HG02885 (cell line): ENCODE results near the gene AK2.
"Not testable (repeated sequence)": the region's sequence is repeated elsewhere in the genome, so short reads cannot be mapped to it uniquely, and the experiment has no call there.

Experiments used
- ATAC-seq: cut with Tn5 transposase; IDR thresholded peaks from one replicate; pipeline ENCODE4 v1.9.1; 2021; ENCODE audit warnings: mild to moderate bottlenecking; ENCODE audit not compliant: unreplicated experiment, poor library complexity

Gene AK2

GRCh38 chr1:33036526-33037503 is at the start of gene AK2:
Gene AK2, minus strand, starts transcription at chr1:33036883. Its CDS starts 55 bp downstream, at chr1:33036828.
- ATAC-seq: peak; percentile 98

DNA sequence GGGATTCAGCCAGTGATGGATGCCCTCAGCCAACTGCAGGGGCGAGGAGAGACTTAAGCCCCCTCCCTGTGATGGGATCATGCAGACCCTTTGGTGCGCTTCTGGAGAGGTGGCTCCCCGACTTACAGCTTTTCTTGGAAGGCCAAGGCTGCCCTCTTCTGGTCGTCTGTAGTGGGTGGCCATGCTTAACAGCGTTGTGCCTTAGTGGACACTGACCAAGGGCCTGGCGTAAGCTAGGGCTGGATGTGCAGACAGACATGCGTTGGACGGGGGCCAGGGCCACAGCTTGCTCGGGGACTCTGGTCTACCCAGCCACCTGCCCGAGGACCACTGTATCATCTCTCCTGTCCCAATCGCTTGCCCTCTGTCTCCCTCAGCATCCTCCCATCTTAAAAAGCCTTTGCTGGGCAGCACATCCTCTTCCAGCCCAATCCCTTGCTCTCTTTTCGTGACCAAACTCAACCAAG is 49.7 kb upstream of the AK2 start:
- no peak for ATAC-seq

GRCh38 chr1:33085332-33085731 is 48.6 kb upstream of the AK2 start:
- no peak for ATAC-seq

GRCh38 chr1:33082575-33083108 is 46.0 kb upstream of the AK2 start:
- no peak for ATAC-seq

DNA sequence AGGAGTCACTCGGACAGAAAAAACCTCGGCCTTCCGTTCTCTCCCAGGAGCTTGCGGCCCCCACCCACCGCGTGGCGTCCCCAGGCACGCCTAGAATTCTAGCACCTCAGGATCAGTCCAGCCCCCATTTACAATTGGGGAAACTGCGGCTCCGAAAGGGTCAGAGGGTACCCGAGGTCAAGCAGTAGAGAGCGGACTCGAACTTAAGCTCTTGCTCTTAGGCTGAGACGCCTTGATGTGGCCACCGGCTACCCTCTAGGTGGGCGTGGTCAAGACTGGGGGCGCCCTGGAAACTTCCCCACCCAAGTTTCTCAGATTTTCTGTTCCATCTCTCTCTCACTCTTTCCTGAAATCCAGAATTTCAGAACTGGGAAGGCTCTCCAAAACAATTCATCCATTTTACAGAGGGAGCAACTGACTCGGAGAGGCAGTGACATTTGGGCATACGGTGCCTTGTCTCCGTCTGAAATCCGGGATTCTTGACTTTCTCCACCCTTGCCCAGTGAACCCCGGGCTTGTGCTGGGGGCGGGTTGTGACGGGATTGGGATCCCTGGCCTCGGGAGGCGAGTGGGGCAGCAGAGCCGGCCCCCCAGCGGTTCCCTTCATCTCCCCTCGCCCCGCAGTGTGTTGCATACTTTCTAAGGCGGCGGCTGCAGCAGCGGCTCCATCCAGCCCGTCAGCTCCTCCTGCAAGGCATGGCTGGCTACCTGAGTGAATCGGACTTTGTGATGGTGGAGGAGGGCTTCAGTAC is 45.0 kb upstream of the AK2 start:
- no peak for ATAC-seq

- peak; percentile 94 for ATAC-seq
These were observed 44.3 kb upstream of the AK2 start, which contains the start of gene AZIN2 for GRCh38 chr1:33080885-33081553. Gene AZIN2, plus strand, starts transcription at chr1:33081153. Its CDS starts 1,097 bp downstream, at chr1:33082250.

DNA sequence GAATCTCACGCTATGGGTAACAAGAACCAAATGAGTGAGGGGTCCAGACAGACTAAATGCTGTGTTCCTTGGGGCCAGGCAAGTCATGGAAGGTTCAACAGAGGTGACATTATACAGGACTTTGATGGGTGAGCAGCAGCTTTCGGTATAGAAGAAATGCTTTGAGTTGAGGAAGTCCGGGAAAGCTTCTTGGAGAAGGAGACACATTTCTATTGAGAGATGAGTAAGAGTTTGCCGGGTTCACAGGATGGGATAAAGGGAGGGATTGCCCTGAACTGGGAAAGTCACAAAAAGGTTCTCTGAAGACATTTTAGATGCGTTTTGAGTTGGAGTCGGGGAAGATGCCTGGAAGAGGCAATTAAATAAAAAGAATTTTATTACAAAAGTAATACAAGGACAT is 43.7 kb upstream of the AK2 start:
- ATAC-seq: no peak

DNA sequence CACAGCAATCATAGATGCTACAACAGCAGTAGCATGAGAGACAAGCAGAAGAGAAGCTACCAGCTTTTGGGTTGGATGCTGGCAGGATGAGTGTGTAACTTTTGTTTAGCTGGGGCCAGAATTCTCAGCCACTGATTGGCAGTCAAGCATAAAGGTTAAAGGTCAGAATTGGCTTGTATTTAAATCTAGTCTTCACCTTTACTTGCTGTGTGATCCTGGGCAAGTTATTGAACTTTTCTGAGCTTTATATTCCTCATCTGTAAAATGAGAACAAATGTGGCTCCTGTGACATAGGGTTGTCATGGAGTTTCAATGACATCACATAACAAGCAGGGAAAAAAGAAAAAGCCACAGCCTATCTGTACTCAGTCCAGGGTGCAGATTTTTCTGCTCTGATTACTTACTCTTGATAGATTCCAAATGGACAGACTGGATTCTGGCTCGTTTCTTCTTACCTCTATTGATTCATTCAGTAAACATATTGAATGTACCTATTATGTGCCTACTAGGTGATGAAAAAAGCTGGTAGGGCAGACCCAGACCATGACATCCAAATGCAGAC is 41.4 kb upstream of the AK2 start:
- no peak for ATAC-seq

DNA sequence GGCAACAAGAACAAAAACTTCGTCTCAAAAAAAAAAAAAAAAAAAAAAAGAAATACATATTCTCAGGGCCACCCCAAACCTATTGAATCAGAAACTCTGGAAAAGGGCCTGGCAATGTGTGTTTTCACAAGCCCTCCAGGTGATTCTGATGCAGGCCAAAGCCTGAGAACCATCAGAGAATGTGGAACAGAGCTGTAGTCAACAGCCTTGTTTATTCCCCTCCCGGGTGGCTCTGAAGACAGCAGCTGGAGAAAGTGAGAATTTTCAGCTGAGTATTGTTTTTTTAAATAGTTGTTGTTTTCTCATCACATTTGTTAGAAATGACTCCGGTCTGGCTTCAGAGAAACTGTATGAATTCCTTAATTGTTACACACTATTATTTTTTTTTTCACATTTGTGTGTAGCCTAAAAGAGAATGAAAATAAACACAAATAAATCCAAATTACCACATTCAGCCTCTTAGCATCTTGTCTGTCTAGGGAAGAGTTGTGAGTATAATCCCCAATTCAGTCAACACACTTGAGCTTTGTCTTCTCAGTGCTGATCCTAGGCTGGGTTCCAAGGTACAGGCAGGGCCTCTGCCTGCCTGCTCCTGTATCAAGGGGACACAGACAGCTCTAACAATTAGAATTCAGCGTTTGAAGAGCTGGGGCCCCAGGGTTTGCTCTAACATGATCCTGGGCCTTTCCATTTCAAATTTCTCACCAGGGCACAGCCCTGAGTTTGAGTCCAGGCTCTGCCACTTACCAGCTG is 37.7 kb upstream of the AK2 start:
- no peak for ATAC-seq

DNA sequence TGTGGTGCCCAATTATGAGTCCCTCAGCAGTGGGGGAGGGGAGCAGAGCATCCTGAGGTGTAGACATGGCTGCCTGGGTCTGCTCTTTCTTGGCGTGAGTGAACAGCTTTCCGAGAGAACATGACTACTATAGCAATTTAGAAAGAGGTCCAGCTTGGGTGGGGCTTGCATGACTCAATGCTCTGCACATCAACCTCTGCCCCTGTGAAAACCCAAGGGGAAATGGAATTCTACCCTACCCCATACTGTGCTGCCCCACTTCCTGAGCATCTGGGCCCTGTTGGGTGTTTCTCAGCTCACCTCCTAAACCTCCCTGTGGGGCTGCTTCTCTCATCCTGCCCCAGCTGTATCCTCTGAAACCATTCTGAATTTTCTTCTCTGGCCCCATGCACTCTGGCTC is 36.0 kb upstream of the AK2 start:
- ATAC-seq: no peak

DNA sequence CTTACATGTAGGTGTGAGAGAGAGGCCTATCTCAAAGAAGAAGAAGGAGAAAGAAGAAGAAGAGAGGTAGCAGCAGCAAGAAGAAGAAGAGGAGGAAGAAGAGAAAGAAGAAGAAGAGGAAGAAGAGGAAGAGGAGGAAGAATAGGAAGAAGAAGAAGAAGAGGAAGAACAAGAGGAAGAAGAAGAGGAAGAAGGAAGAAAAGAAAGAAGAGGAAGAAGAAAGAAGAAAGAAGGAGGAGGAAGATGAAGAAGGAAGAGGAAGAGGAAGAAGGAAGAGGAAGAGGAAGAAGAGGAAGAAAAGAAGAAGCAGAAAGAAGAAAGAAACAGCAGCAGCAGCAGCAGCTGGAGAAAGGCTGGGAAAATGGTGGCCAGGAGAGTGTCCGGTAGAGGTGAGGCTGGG is 33.9 kb upstream of the AK2 start:
- ATAC-seq: no peak

DNA sequence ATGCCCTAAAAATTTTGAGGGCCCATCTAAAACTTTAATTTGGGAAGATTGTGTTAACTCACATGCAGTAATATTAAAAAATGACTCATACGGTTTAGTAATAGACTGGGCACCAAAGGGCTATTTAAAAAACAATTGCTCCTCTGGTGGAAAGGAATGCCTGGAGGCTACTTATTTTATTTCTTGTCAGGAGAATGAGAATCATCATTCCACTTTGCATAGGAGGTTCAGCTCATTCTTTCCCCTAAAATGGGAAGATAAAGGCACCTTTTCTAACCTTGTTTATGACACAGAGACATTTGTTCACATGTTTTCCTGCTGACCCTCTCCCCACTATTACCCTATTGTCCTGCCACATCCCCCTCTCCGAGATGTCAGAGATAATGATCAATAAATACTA is 31.4 kb upstream of the AK2 start:
- ATAC-seq: not testable (repeated sequence)

DNA sequence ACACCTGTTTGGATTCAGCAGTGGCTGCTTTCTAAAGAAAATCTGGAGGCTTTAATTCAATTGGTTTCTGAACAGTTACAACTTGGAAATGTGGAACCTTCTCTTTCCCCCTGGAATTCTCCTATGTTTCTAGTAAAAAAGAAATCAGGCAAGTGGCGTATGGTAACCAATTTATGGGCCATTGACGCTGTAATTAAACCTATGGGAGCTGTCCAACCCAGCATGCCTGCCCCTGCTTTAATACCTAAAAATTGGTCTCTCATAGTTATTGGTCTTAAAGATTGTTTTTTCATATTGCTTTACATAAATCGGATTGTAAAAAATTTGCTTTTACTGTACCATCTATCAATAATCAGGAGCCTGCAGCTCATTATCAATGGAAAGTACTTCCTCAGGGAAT is 29.8 kb upstream of the AK2 start:
- not testable (repeated sequence) for ATAC-seq

- no peak for ATAC-seq
These were observed 28.6 kb upstream of the AK2 start for GRCh38 chr1:33065301-33065700.

GRCh38 chr1:33064284-33064683 is 27.6 kb upstream of the AK2 start:
- ATAC-seq: not testable (repeated sequence)

- no peak for ATAC-seq
These were observed 25.2 kb upstream of the AK2 start for GRCh38 chr1:33061834-33062233.

GRCh38 chr1:33060579-33061083 is 23.9 kb upstream of the AK2 start:
- no peak for ATAC-seq

- ATAC-seq: no peak
These were observed 20.4 kb upstream of the AK2 start for GRCh38 chr1:33057095-33057494.

DNA sequence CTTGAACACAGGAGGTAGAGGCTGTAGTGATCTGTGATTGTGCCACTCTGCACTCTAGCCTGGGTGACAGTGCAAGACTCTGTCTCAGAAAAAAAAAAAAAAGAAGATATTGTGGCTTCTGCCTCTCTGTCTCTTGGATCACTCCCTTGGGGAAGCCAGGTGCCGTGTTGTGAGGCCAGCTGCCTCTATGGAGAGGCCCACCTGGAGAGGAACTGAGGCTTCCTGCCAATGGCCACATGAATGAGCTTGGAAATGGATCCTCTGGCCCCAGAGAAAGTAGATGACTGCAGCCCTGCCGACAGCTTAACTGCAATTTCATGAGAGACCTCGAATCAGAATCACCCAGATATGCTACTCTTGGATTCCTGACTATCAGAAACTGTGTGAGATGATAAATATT is 19.7 kb upstream of the AK2 start:
- ATAC-seq: no peak
